AG04449 (cell line): Measurements from ENCODE around the gene PAXIP1.

Experiments
- CTCF ChIA-PET: fragments of 350-600 bp; formaldehyde crosslinking; extraction: SDS; loops from one replicate; lab custom pipeline; 2021; ENCODE audit warnings: antibody characterized with exemption; lab: Yijun Ruan, JAX
- POLR2A ChIA-PET: fragments of 400-600, 350-600 bp; formaldehyde crosslinking; extraction: SDS; loops from one replicate; lab custom pipeline; 2020; ENCODE audit warnings: antibody characterized with exemption, inconsistent platforms; lab: Yijun Ruan, JAX
- DNase-seq: peaks from one replicate; pipeline ENCODE4 v3.0.0-alpha.2; 2010; ENCODE audit warnings: low read depth, low spot score
- H3K4me3 ChIP-seq: 2 replicates; pipeline ENCODE4 v1.5.1; 2011; ENCODE audit warnings: low read depth, mild to moderate bottlenecking, control low read depth, low read length
- CTCF ChIP-seq: IDR thresholded peaks from one replicate; pipeline ENCODE4 v1.5.1; 2011; ENCODE audit warnings: mild to moderate bottlenecking, moderate library complexity, low read length, control low read depth, inconsistent platforms; ENCODE audit not compliant: insufficient read depth; ENCODE audit errors: missing control alignments

Gene PAXIP1

GRCh38 chr7:154899862-154900261, 103.1 kb downstream of the PAXIP1 start:
- CTCF ChIA-PET: no interaction called here

DNA sequence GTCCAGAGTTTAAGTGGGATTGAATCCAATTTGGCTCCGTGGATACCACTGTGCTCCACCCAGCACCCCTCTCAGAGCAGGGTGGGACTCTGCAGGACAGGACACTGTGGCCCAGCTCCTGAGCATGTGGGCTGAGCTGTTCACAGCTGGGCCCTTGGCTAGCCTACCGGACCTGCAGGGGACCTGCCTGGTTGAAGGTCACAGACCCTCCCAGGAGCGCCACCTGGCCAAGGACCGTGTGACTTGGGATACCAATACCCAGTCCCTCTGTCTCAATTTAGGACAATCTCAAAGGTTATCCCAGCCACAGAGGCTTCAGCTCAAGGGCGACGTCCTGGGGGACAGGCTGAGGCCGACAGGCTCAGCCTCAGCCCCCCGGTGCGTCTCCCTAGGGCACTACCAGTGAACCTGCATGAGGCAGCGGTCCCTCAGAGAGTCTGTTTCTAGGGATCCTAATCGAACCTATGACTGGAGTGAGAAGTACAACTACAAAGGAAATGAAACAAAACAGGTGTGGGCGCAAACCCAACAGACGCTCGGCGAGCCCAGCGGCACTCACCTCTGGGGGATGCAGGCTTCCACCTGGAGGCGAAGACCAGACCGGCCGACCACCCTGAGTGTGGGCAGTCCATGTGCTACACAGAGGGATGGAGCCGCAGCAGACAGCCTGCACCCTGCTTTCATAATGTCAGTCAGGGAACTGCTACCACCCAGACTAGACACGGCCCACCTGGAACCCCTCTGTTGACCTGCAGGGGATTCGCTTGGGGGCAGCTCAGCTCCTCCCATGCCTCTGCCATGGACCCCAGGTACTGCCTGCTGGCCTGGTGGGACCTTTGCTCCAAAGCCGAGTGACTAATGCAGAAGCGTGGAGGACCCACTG, 103.7 kb downstream of the PAXIP1 start:
- DNase-seq: no peak
- H3K4me3 ChIP-seq: no peak overlapping the region
- ChIA-PET POLR2A (no interaction called here), CTCF (no interaction called here)
- TF ChIP-seq CTCF: no peak

More at GRCh38 chr7:154899862-154900261, 103.1 kb downstream of the PAXIP1 start:
- POLR2A ChIA-PET: no interaction called here
- H3K4me3 ChIP-seq: no peak overlapping the region
- no peak for DNase-seq
- no peak for TF ChIP-seq CTCF

DNA sequence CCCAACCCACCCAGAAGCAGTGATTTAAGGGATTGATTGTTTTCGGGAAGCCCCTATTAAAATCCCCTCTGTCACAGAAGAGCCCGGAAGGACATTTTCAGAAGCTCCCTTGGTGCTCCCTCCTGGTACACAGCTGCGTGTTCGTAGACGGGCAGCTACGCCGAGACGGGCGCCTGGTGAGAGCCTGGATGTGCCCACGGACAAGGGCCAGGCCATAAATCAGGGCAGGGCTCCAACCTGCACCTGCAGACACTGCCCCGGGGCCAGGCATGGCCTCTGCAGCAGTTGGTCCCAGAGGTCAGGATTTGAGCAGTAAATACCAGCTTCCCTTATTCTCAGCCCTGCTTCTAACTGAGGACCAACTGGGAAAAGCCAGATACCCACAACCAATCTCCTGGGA, 106.8 kb downstream of the PAXIP1 start:
- CTCF ChIA-PET: no interaction called here
- no peak for TF ChIP-seq CTCF
- no peak for DNase-seq
- POLR2A ChIA-PET: no interaction called here
- H3K4me3 ChIP-seq: no peak overlapping the region
